Stomach smooth muscle (tissue), 2 donors: ENCODE results near the gene ARF5.
A peak's percentile ranks its signal among the peaks of the same experiment; 100 is the strongest.

Experiments used
- H3K27ac ChIP-seq: one replicate; pipeline ENCODE4 v1.7.0; 2013; ENCODE audit warnings: mild to moderate bottlenecking, low read length, inconsistent platforms
- H3K27me3 ChIP-seq, 2 donors: one replicate each; pipeline ENCODE4 v1.7.0; 2013; ENCODE audit warnings: low read length in 2 of 2; ENCODE audit not compliant: insufficient read depth in 2 of 2, control insufficient read depth in 1 of 2
- H3K36me3 ChIP-seq, 2 donors: one replicate each; pipeline ENCODE4 v1.7.0; 2013; ENCODE audit warnings: low read length in 2 of 2; ENCODE audit not compliant: control insufficient read depth in 2 of 2, insufficient read depth in 2 of 2
- H3K4me1 ChIP-seq: one replicate; pipeline ENCODE4 v1.7.0; 2013; ENCODE audit warnings: low read length; ENCODE audit not compliant: control insufficient read depth, insufficient read depth
- H3K4me3 ChIP-seq, 2 donors: one replicate each; pipeline ENCODE4 v1.7.0; 2013; ENCODE audit warnings: low read length in 2 of 2
- H3K9ac ChIP-seq, 2 donors: one replicate each; pipeline ENCODE4 v1.7.0; 2013; ENCODE audit warnings: low read length in 2 of 2, mild to moderate bottlenecking in 1 of 2
- H3K9me3 ChIP-seq, 2 donors: one replicate each; pipeline ENCODE4 v1.7.0; 2013; ENCODE audit warnings: low read length in 2 of 2; ENCODE audit not compliant: control insufficient read depth in 2 of 2
- donor health status: healthy.
- donor health status: Pancreatic carcinoma.

The ARF5 gene

DNA sequence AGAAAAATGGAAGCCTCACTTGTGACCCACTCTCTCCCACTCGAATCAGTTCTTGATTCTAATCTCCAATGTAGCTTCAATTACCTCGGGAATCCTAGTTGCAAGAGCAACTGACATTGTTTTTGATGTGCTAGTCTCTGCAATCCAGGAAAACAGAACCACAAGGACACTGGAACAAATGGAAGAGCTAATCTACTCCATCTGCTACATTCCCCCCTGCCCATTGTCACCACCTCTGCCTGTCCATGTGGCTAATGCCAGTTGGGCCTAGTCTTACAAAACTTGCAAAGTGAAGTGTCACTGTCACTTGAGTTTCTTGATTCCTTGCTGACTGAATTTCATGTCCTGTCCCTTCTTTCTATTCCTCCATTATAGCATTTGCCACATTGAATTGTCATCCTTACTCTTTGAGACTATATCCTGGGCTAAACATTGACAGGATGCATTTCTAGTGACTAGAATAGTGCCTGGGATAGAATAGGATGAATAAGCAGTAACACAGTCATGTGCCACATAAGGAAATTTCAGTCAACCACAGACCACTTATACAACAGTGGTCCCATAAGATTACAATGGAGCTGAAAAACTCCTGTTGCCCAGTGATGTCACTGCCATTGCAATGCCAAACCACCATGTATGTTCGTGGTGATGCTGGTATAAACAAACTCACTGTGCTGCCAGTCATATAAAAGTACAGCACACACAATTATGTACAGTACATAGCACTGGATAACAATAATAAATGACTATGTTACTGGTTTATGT lies 16.3 kb upstream of the ARF5 start:
- Histone ChIP-seq H3K36me3 (no peaks in the 10 kb centered on the region), H3K9me3 (no peaks in the 10 kb centered on the region), H3K4me3 (no peak overlapping the region), H3K27me3 (no peaks in the 10 kb centered on the region), H3K27ac (no peak overlapping the region), H3K4me1 (no peaks in the 10 kb centered on the region), H3K9ac (no peak overlapping the region)

DNA sequence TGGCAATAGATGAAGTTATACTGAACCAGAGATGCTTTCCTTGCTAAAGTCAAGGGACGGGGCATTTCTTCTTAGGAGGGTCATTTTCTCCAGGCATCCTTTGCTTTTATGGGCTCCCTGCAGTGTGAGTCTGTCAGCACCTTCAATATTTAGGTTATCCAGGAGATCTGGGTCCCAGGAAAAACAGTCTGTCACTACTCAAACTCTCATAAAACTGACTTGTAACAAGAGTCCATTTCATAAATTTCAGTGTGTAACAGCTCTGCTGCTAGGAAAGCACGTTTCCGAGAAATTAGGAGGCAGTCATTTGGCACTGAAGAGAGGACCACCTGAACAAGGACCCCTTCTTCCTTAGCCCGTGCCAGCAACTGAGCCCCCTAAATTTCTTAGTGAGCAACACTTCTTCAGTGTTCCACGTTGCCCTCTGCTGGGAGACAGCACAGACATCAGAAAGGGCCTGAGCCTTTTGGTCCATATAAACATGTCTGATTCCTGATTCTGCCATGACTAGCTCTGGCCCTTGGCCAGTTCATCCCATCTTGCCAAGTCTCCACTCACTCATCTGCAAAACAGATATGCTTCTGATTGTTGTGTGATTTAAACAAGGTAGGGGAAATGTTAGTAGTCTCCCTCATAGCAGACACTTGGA lies 10.1 kb upstream of the ARF5 start:
- Histone ChIP-seq H3K4me3 (no peak overlapping the region), H3K27ac (no peak overlapping the region), H3K36me3 (peaks cover 15 to 20% of the 10 kb centered on the region in 2 donors), H3K9me3 (no peaks in the 10 kb centered on the region), H3K27me3 (no peaks in the 10 kb centered on the region), H3K9ac (no peak overlapping the region), H3K4me1 (peaks cover 28% of the 10 kb centered on the region)

DNA sequence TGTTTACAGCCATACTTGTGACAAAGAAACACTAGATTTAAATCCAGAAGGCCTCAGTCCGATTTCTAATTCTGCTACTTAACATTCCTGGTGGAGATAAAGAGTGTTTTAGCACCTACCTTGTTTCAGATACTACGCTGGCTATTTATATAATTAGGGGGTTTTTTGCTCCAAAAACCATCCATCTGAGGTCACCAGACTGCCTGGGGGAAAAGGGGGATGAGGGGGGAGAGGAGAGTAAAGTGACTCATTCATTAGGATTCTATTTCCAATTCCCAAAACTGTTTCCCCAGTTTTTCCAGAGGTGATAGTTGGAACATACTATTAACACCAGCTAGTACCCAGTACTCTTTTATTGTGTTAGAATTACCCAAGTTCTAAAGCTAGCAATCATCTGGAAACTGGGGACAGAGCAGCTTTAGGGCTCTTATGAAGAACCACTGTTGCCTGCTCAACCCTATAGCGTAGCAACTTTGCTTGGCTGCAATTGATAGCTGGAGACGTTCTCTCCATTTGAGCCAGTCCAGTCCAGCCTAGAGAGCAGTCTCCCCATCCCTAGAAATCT lies 9.4 kb upstream of the ARF5 start:
- Histone ChIP-seq H3K4me3 (no peak overlapping the region), H3K27me3 (no peaks in the 10 kb centered on the region), H3K9me3 (no peaks in the 10 kb centered on the region), H3K9ac (peak overlapping the region in 1 of 2 donors; percentile 42), H3K36me3 (peaks cover 15 to 23% of the 10 kb centered on the region in 2 donors), H3K4me1 (peaks cover 35% of the 10 kb centered on the region), H3K27ac (no peak overlapping the region)

DNA sequence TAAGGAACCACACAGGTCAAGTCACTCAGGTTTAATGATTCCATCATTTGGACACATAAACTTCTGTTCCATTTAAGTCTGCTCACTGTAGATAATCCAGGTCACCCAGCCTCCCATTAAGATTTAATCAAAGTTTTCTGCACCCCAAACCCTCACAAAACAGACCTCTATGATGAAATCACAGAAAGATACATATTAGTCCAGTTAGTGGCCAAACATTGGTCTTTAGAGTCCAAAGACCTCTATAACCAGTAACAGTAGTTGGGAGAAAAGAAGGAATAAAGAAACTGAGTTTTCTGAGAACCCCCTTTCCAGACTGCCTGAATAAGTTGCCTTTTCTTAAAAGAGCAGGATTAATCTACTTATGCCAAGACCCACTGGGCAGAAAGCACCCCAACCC lies 7.6 kb upstream of the ARF5 start:
- Histone ChIP-seq H3K4me3 (no peak overlapping the region), H3K9ac (no peak overlapping the region), H3K4me1 (peaks cover 48% of the 10 kb centered on the region), H3K27me3 (no peaks in the 10 kb centered on the region), H3K9me3 (no peaks in the 10 kb centered on the region), H3K27ac (no peak overlapping the region), H3K36me3 (peaks cover 15 to 23% of the 10 kb centered on the region in 2 donors)

DNA sequence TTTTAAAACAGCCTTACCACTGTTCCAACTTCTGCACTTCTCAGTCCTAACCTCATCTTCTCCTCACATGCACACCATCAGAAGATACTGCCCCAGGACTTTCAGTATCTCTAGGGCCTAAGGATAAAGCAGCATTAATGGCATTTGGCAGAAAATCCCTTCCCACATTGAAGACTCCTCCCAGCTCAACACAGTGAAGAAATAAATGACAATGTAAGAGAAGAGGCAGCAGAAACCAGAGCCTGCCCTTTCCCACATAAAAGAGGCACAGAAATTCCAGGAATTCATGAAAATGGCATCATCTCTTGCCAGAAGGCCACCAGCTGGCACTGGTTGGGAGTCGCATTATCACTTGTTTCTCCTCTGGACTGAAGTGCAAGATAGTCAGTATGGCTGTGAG lies 6.5 kb upstream of the ARF5 start:
- Histone ChIP-seq H3K4me3 (no peak overlapping the region), H3K4me1 (peaks cover 53% of the 10 kb centered on the region), H3K36me3 (peaks cover 15 to 23% of the 10 kb centered on the region in 2 donors), H3K27me3 (no peaks in the 10 kb centered on the region), H3K9me3 (no peaks in the 10 kb centered on the region), H3K9ac (peak overlapping the region in 1 of 2 donors; percentile 47), H3K27ac (no peak overlapping the region)

DNA sequence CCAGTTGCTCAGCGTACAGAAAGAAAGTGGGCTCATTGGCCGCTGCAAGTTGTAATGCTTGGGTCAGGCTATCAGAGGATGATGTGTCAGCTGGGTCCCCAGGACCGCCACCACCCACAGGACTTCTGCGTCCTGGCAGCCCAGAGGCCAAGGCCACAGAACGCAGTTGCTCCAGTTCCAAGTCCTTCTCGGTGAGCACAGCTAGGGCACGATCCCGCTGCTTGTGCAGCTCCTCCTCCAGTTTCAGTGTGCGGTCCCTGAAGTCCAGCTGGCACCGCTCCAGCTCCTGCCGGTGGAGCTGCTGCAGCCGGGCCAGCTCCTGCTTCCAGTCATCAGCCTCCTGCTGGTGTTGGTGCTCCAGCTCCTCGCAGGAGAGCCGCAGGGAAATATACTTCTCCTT lies 5.8 kb upstream of the ARF5 start:
- H3K4me1 ChIP-seq, result peaks cover 53% of the 10 kb centered on the region
- H3K27me3 ChIP-seq, result no peaks in the 10 kb centered on the region
- H3K4me3 ChIP-seq, result peak overlapping the region in 1 of 2 donors; percentile 44
- peaks cover 15 to 23% of the 10 kb centered on the region in 2 donors for H3K36me3 ChIP-seq
- H3K9ac ChIP-seq, result no peak overlapping the region
- H3K27ac ChIP-seq, result no peak overlapping the region
- no peaks in the 10 kb centered on the region for H3K9me3 ChIP-seq

DNA sequence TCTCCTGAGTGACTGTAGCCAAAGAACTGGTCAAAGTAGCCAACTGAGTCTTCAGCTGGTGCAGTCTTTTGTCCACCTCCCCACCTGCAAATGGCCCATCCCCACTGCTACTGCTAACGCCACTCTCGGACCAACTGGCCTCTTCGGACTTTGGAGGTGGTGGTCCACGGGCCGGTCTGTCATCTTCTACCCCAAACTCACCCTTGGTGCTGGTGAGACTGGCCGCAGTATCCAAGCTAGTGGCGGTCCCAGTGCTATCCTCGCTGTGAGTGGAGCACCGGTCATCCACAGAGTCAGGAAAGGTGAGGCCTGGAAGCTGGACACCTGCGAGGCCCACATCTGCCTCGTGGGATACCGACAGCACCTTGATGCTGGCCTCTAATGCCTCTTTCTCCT lies 3.6 kb upstream of the ARF5 start:
- no peaks in the 10 kb centered on the region for H3K9me3 ChIP-seq
- peaks cover 15 to 19% of the 10 kb centered on the region in 2 donors for H3K36me3 ChIP-seq
- no peaks in the 10 kb centered on the region for H3K27me3 ChIP-seq
- peak overlapping the region; percentile 88 to 93 for H3K4me3 ChIP-seq
- peak overlapping the region; percentile 93 for H3K27ac ChIP-seq
- peaks cover 67% of the 10 kb centered on the region for H3K4me1 ChIP-seq
- H3K9ac ChIP-seq, result peak overlapping the region; percentile 86 to 96

DNA sequence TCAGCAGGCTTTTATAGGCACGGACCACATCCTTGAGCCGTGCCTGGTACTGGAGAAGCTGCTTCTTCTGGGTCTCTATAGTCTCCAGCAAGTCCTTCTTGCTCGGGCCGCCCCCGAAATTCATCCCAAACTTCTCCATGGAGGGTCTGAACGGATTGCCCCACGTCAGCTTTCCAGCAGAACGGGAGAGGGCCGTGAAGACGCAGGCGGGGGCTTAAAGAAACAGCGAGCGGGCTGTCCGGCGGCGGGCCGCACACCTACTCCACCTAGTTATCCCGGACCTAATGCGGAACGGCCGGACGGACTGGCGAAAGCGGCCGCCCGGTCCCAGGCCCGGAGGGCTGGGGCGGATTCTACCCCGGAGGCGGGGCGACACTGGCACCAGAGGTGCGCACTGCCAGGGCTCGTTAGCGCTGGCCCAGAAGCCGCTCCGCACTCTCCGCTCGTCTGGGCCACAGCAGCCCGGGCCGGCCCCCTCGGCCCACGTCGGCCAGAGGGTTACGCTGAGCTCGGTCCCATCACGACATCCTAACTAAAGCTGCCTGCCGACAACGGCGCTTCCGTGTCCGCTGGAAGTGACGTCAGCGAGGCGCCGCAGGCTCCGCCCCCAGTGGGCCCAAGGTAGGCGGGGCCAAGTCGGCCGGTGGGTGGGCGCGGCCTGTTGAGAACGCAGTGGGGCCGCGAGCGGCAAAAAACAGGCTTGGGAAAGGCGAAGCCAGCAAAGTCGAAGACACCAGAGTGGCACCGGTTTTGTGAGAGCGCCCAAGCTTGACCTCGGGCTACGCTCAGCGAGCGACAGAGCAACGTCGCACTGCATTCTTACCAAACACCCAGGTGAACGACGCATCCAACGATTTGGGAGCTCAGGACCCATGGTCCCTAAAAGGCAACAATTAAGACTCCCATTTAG lies 2.9 kb upstream of the ARF5 start, which contains the start of gene GCC1:
TSS of gene GCC1 (minus strand) at position 553 of the 910 bp plus-strand sequence. CDS start at position 139, 414 bp downstream.
- peak within 1 kb of the TSS; percentile 93 for H3K27ac ChIP-seq
- H3K27me3 ChIP-seq, result no peaks in the 10 kb centered on the region
- H3K4me3 ChIP-seq, result peak within 1 kb of the TSS; percentile 88 to 93
- peak within 1 kb of the TSS; percentile 86 to 96 for H3K9ac ChIP-seq
- peaks cover 15 to 22% of the 10 kb centered on the region in 2 donors for H3K36me3 ChIP-seq
- H3K9me3 ChIP-seq, result no peaks in the 10 kb centered on the region
- H3K4me1 ChIP-seq, result peaks cover 72% of the 10 kb centered on the region

DNA sequence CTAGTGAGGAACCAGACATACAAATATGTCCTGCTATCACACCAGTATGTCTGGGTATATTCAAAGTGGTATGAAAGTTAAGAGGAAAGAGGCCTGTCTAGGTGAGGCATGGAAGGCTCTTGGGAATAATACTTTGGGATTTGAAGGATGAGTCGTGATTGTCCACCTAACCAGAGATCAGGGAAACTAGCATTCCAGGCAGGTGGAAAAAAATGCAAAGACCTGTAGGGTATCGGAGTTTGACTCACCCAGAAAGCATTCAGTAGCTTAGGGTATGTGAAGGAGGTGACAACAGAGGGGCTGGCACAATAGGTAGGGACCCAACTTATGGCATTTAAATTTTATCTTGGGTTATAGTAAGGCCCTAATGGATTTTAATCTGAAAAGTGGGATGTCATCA lies 1.9 kb upstream of the ARF5 start:
- Histone ChIP-seq H3K36me3 (peaks cover 17 to 25% of the 10 kb centered on the region in 2 donors), H3K27me3 (no peaks in the 10 kb centered on the region), H3K27ac (peak overlapping the region; percentile 93), H3K4me3 (peak overlapping the region in 1 of 2 donors; percentile 93), H3K9ac (no peak overlapping the region), H3K4me1 (peaks cover 65% of the 10 kb centered on the region), H3K9me3 (no peaks in the 10 kb centered on the region)

DNA sequence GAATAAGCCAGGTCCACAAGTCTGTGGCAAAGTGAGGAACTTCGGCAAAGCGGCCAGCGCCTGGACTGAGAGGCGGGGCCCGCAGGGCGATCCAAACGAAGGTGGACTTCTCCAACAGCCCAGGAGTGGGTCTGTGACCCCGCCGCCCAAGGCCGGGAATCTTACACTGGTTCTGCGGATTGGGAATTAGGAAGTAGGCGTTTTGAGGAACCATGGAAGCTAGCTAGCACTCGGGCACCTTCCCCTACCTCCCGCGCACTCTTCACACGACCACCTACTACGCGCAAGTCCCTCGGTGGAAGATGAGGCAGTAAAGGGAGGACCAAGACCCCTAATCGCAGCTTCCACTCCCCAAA lies 570 bp upstream of the ARF5 start:
- Histone ChIP-seq H3K4me1 (peaks cover 52% of the 10 kb centered on the region), H3K27me3 (no peaks in the 10 kb centered on the region), H3K27ac (peak overlapping the region; percentile 90), H3K9ac (peak overlapping the region; percentile 82 to 90), H3K4me3 (peak overlapping the region; percentile 65 to 94), H3K36me3 (peaks cover 16 to 23% of the 10 kb centered on the region in 2 donors), H3K9me3 (no peaks in the 10 kb centered on the region)
